HL-60 (cell line): Measurements from ENCODE around the gene IGSF9.

Source experiments
- DNase-seq, 2 experiments: peaks; one replicate each; pipeline ENCODE4 v3.0.0-alpha.2; 2010 to 2020; ENCODE audit warnings: low read depth in 1 of 2, low spot score in 1 of 2
- H3K27ac ChIP-seq: fragments of 250-450 bp; sonication (Bioruptor Pico); replicated peaks from 2 replicates; pipeline ENCODE4 v1.5.1; 2020; ENCODE audit warnings: mild to moderate bottlenecking, moderate library complexity
- H3K27me3 ChIP-seq: fragments of 250-450 bp; sonication (Bioruptor Pico); 2 replicates; pipeline ENCODE4 v1.5.1; 2021; ENCODE audit warnings: mild to moderate bottlenecking, moderate library complexity; ENCODE audit not compliant: insufficient read depth, poor library complexity, severe bottlenecking
- H3K4me3 ChIP-seq: replicated peaks from 2 replicates; pipeline ENCODE4 v1.5.1; 2011; ENCODE audit warnings: mild to moderate bottlenecking, control low read depth, low read length; ENCODE audit not compliant: insufficient read depth
- GABPA ChIP-seq: IDR thresholded peaks from 2 replicates; pipeline ENCODE4 v1.6.1; 2012; ENCODE audit warnings: low read depth
- POLR2AphosphoS5 ChIP-seq: IDR thresholded peaks from 2 replicates; pipeline ENCODE4 v1.6.1; 2012; ENCODE audit warnings: low read depth
- REST ChIP-seq: IDR thresholded peaks from 2 replicates; pipeline ENCODE4 v1.6.1; 2012; ENCODE audit warnings: low read depth; ENCODE audit not compliant: insufficient replicate concordance
- SPI1 ChIP-seq: IDR thresholded peaks from 2 replicates; pipeline ENCODE4 v1.6.1; 2012; ENCODE audit warnings: low read depth, mild to moderate bottlenecking, borderline replicate concordance
- TF ChIP-seq, protein P1 (sequence below): IDR thresholded peaks from one replicate; pipeline ENCODE4 v1.5.1; 2011; ENCODE audit warnings: low read length, control low read depth, inconsistent platforms; ENCODE audit not compliant: insufficient read depth

Gene IGSF9

GRCh38 chr1:159928491-159929050 lies 16.8 kb downstream of the IGSF9 start:
- TF ChIP-seq REST (no peak), SPI1 (no peak), GABPA (no peak), POLR2AphosphoS5 (no peak)
- TF ChIP-seq, protein P1, sequence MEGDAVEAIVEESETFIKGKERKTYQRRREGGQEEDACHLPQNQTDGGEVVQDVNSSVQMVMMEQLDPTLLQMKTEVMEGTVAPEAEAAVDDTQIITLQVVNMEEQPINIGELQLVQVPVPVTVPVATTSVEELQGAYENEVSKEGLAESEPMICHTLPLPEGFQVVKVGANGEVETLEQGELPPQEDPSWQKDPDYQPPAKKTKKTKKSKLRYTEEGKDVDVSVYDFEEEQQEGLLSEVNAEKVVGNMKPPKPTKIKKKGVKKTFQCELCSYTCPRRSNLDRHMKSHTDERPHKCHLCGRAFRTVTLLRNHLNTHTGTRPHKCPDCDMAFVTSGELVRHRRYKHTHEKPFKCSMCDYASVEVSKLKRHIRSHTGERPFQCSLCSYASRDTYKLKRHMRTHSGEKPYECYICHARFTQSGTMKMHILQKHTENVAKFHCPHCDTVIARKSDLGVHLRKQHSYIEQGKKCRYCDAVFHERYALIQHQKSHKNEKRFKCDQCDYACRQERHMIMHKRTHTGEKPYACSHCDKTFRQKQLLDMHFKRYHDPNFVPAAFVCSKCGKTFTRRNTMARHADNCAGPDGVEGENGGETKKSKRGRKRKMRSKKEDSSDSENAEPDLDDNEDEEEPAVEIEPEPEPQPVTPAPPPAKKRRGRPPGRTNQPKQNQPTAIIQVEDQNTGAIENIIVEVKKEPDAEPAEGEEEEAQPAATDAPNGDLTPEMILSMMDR: no peak
- no peak overlapping the region for H3K27ac ChIP-seq
- H3K4me3 ChIP-seq: no peak overlapping the region
- no peaks in the 10 kb centered on the region for H3K27me3 ChIP-seq
- no peak for DNase-seq

- TF ChIP-seq GABPA (no peak), POLR2AphosphoS5 (no peak), REST (no peak), SPI1 (no peak)
- TF ChIP-seq, protein P1: no peak
- DNase-seq: no peak
- Histone ChIP-seq H3K27ac (no peak overlapping the region), H3K4me3 (no peak overlapping the region), H3K27me3 (no peaks in the 10 kb centered on the region)
Measured at GRCh38 chr1:159927849-159928431, 17.5 kb downstream of the IGSF9 start.

DNA sequence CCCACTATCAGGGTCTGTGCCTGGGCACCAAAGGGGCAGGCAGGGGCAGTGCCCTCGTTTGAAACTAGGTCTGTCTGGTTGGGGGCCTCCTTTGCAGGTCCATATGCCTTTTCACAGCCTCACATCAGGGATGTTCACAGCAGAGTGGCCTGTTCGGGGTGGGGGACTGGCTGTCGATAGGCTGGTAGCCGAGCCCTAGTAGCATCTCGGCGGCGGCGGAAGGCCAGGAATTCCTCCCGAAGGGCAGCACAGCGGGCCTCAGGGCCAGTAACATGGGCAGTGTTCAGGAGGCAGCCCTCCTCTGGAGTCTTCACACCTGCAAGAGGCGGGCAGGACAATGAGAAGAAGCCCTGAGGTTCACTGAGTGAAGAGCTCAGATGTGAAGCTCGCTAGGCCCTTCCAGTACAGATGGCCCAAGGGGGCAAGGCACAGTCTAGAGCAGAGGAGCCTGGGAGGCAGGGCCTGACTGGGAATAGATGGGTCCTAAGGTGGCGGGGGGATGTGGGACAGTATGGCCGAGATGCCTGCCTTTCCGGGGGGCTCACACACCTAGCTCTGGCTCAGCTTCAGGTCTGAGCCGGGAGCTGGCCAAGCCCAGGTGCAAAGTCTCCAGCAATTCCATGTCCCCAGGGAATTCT lies 18.1 kb downstream of the IGSF9 start:
- no peak for DNase-seq
- no peak for TF ChIP-seq REST
- TF ChIP-seq, protein P1: no peak
- TF ChIP-seq GABPA: no peak
- no peak for TF ChIP-seq POLR2AphosphoS5
- no peak for TF ChIP-seq SPI1
- no peaks in the 10 kb centered on the region for H3K27me3 ChIP-seq

More for the DNA sequence above, 18.1 kb downstream of the IGSF9 start:
- Histone ChIP-seq H3K4me3 (no peak overlapping the region), H3K27ac (no peak overlapping the region)
